ENCODE results near the gene KCTD19.

DNA sequence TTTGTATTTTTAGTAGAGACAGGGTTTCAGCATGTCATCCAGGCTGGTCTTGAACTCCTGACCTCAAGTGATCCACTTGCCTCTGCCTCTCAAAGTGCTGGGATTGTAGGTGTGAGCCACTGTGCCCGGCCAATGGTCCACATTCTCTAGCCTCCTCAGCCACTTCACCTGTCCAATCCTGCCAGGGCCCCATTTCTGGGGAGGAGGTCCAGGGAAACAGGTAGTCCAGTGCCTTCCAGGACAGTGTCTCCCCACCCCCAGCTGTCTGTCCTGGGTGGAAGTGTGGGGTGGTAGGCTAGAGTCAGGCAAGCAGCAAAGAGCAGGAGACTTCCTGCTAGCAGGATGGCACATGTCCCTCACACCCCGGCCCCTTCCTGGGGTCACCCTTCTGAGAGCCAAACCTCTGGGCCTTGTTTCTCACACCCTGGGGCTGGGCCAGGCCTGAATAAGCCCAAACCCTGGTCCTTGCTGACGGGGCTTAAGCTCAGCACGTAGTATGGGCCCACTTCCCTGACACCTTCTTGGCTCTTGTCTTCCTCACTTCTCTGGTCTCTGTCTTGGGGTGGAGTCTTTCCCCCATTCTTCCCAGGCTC lies 84.3 kb downstream of the KCTD19 start:
- no peak for TF ChIP-seq POLR2A (IDR thresholded peaks at IDR 0.05; ENCODE audit: low read depth, low read length)
- no peak for TF ChIP-seq TAF1 (IDR thresholded peaks at IDR 0.05; ENCODE audit: low read depth, low read length)
- TF ChIP-seq SPI1 (IDR thresholded peaks at IDR 0.05; ENCODE audit: low read depth, low read length), result no peak

Data from GM12891 (cell line).